Neural cell (in vitro differentiated cells): ENCODE data around the gene SUGCT. TPM values are rescaled to one million over a fixed set of nuclear protein-coding genes. Genes with fewer than 3 reads are reported as not detected.

Source experiments
- H2AFZ ChIP-seq: fragments of 200-600, 300-800 bp; sonication (generic), shearing (Covaris generic); 2 replicates; pipeline ENCODE4 v1.6.0; 2014; ENCODE audit warnings: low read depth, mild to moderate bottlenecking, antibody characterized with exemption, low read length, moderate library complexity
- H3F3A ChIP-seq: fragments of 200-600 bp; shearing (Covaris generic); 2 replicates; pipeline ENCODE4 v1.6.1; 2016; ENCODE audit warnings: mild to moderate bottlenecking, moderate library complexity, mixed read lengths, antibody characterized with exemption, low read length; ENCODE audit not compliant: insufficient read depth, poor library complexity, severe bottlenecking
- H3K27ac ChIP-seq: fragments of 200-600, 300-800 bp; sonication (generic), shearing (Covaris generic); 2 replicates; pipeline ENCODE4 v1.5.1; 2014; ENCODE audit warnings: mild to moderate bottlenecking, low read length, moderate library complexity
- H3K27me3 ChIP-seq: fragments of 300-800, 200-600 bp; sonication (generic), shearing (Covaris generic); 2 replicates; pipeline ENCODE4 v1.6.0; 2014; ENCODE audit warnings: mild to moderate bottlenecking, low read depth, low read length, moderate library complexity; ENCODE audit not compliant: insufficient read depth
- H3K36me3 ChIP-seq: fragments of 300-800, 200-600 bp; sonication (generic), shearing (Covaris generic); 2 replicates; pipeline ENCODE4 v1.5.1; 2014; ENCODE audit warnings: mild to moderate bottlenecking, antibody characterized with exemption, low read length, moderate library complexity; ENCODE audit not compliant: insufficient read depth
- H3K4me2 ChIP-seq: fragments of 300-800, 200-600 bp; sonication (generic), shearing (Covaris generic); 2 replicates; pipeline ENCODE4 v1.6.0; 2014; ENCODE audit warnings: mild to moderate bottlenecking, low read length
- H3K4me3 ChIP-seq: fragments of 300-800, 200-600 bp; sonication (generic), shearing (Covaris generic); 2 replicates; pipeline ENCODE4 v1.5.1; 2014; ENCODE audit warnings: mild to moderate bottlenecking, low read length, moderate library complexity
- H3K79me2 ChIP-seq: fragments of 200-600 bp; shearing (Covaris generic); replicated peaks from 2 replicates; pipeline ENCODE4 v1.6.0; 2014; ENCODE audit warnings: mild to moderate bottlenecking, low read length, moderate library complexity; ENCODE audit not compliant: insufficient read depth
- H3K9ac ChIP-seq: fragments of 300-800, 200-600 bp; sonication (generic), shearing (Covaris generic); 2 replicates; pipeline ENCODE4 v1.6.1; 2016; ENCODE audit warnings: mild to moderate bottlenecking, low read length, mixed read lengths
- H3K9me2 ChIP-seq: fragments of 200-600 bp; shearing (Covaris generic); 2 replicates; pipeline ENCODE4 v1.6.1; 2016; ENCODE audit warnings: mild to moderate bottlenecking, low read length, mixed read lengths; ENCODE audit not compliant: insufficient read depth
- H3K9me3 ChIP-seq: fragments of 200-600, 300-800 bp; sonication (generic), shearing (Covaris generic); 2 replicates; pipeline ENCODE4 v1.6.1; 2016; ENCODE audit warnings: mild to moderate bottlenecking, mixed run types, low read length, moderate library complexity, mixed read lengths
- H4K20me1 ChIP-seq: fragments of 200-600 bp; shearing (Covaris generic); 2 replicates; pipeline ENCODE4 v1.6.1; 2016; ENCODE audit warnings: mild to moderate bottlenecking, mixed run types; ENCODE audit not compliant: insufficient read depth
- EP300 ChIP-seq: fragments of 450-650 bp; conservative IDR thresholded peaks from 2 replicates; pipeline ENCODE4 v1.6.1; 2014; ENCODE audit warnings: antibody characterized with exemption, mild to moderate bottlenecking, moderate library complexity; ENCODE audit not compliant: poor library complexity, severe bottlenecking
- EZH2 ChIP-seq: fragments of 200-600, 300-800 bp; shearing (Covaris generic), sonication (generic); IDR thresholded peaks from 2 replicates; pipeline ENCODE4 v1.6.1; 2014; ENCODE audit warnings: antibody characterized with exemption, low read length, borderline replicate concordance, mild to moderate bottlenecking; ENCODE audit not compliant: insufficient read depth, poor library complexity, severe bottlenecking
- MXI1 ChIP-seq: fragments of 450-650 bp; conservative IDR thresholded peaks from 2 replicates; pipeline ENCODE4 v1.6.1; 2014; ENCODE audit warnings: antibody characterized with exemption, mild to moderate bottlenecking; ENCODE audit not compliant: poor library complexity, severe bottlenecking
- POLR2AphosphoS5 ChIP-seq: IDR thresholded peaks from 2 replicates; pipeline ENCODE4 v1.6.1; 2012
- RAD21 ChIP-seq: fragments of 450-650 bp; conservative IDR thresholded peaks from 2 replicates; pipeline ENCODE4 v1.6.1; 2014; ENCODE audit warnings: antibody characterized with exemption, mild to moderate bottlenecking, moderate library complexity
- SMC3 ChIP-seq: fragments of 450-650 bp; conservative IDR thresholded peaks from 2 replicates; pipeline ENCODE4 v1.6.1; 2014; ENCODE audit warnings: antibody characterized with exemption, mild to moderate bottlenecking, moderate library complexity; ENCODE audit not compliant: poor library complexity
- TAF1 ChIP-seq: IDR thresholded peaks from 2 replicates; pipeline ENCODE4 v1.6.1; 2012; ENCODE audit warnings: low read depth
- polyA plus RNA-seq: library from polyadenylated mRNA; depleted of rRNA; stranded (reverse); fragments of >200 nt; gene quantifications from 2 replicates; pipeline ENCODE4 v1.2.3, GENCODE V29; 2014
- TF ChIP-seq, protein P1 (sequence below): fragments of 450-650 bp; IDR thresholded peaks from 2 replicates; pipeline ENCODE4 v1.5.1; 2014; ENCODE audit warnings: antibody characterized with exemption, mild to moderate bottlenecking, moderate library complexity; ENCODE audit not compliant: poor library complexity, severe bottlenecking
- TF ChIP-seq, protein P2 (sequence below): IDR thresholded peaks from 2 replicates; pipeline ENCODE4 v1.6.1; 2012; ENCODE audit warnings: borderline replicate concordance

The SUGCT gene
- polyA plus RNA-seq, 1 donor from 2014 or later, result not detected

DNA sequence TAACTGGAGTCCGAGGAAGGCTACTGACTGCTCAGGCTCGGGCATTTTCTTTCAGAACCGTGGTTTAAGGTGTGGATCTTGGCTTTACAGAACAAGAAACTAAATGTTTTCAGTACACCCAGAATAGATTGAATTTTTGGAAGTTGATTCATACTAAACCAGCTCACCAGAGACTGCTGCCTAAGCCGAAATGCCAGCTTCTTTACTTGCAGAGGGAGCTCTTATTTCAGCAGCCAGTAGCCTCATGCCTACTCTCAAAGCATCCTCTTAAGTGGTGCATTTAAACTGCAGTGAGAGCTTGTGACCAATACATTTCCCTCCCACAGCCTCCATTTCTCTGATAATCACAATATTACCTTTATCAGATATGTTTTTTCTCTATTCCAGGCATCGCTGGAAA, 615.1 kb downstream of the SUGCT start:
- H3K9me3 ChIP-seq, result no peaks in the 10 kb centered on the region
- no peak overlapping the region for H3K9ac ChIP-seq
- no peaks in the 10 kb centered on the region for H4K20me1 ChIP-seq
- H2AFZ ChIP-seq, result no peak overlapping the region
- no peaks in the 10 kb centered on the region for H3K79me2 ChIP-seq
- no peak overlapping the region for H3K27ac ChIP-seq
- TF ChIP-seq POLR2AphosphoS5 (no peak), TAF1 (no peak), MXI1 (no peak), SMC3 (no peak), RAD21 (no peak), EZH2 (no peak), EP300 (no peak)
- TF ChIP-seq, protein P1, sequence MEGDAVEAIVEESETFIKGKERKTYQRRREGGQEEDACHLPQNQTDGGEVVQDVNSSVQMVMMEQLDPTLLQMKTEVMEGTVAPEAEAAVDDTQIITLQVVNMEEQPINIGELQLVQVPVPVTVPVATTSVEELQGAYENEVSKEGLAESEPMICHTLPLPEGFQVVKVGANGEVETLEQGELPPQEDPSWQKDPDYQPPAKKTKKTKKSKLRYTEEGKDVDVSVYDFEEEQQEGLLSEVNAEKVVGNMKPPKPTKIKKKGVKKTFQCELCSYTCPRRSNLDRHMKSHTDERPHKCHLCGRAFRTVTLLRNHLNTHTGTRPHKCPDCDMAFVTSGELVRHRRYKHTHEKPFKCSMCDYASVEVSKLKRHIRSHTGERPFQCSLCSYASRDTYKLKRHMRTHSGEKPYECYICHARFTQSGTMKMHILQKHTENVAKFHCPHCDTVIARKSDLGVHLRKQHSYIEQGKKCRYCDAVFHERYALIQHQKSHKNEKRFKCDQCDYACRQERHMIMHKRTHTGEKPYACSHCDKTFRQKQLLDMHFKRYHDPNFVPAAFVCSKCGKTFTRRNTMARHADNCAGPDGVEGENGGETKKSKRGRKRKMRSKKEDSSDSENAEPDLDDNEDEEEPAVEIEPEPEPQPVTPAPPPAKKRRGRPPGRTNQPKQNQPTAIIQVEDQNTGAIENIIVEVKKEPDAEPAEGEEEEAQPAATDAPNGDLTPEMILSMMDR, result no peak
- TF ChIP-seq, protein P2, sequence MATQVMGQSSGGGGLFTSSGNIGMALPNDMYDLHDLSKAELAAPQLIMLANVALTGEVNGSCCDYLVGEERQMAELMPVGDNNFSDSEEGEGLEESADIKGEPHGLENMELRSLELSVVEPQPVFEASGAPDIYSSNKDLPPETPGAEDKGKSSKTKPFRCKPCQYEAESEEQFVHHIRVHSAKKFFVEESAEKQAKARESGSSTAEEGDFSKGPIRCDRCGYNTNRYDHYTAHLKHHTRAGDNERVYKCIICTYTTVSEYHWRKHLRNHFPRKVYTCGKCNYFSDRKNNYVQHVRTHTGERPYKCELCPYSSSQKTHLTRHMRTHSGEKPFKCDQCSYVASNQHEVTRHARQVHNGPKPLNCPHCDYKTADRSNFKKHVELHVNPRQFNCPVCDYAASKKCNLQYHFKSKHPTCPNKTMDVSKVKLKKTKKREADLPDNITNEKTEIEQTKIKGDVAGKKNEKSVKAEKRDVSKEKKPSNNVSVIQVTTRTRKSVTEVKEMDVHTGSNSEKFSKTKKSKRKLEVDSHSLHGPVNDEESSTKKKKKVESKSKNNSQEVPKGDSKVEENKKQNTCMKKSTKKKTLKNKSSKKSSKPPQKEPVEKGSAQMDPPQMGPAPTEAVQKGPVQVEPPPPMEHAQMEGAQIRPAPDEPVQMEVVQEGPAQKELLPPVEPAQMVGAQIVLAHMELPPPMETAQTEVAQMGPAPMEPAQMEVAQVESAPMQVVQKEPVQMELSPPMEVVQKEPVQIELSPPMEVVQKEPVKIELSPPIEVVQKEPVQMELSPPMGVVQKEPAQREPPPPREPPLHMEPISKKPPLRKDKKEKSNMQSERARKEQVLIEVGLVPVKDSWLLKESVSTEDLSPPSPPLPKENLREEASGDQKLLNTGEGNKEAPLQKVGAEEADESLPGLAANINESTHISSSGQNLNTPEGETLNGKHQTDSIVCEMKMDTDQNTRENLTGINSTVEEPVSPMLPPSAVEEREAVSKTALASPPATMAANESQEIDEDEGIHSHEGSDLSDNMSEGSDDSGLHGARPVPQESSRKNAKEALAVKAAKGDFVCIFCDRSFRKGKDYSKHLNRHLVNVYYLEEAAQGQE, result no peak
- no peaks in the 10 kb centered on the region for H3K27me3 ChIP-seq
- H3K4me2 ChIP-seq, result no peak overlapping the region
- H3F3A ChIP-seq, result no peaks in the 10 kb centered on the region
- H3K36me3 ChIP-seq, result no peaks in the 10 kb centered on the region
- H3K9me2 ChIP-seq, result no peaks in the 10 kb centered on the region
- no peak overlapping the region for H3K4me3 ChIP-seq

DNA sequence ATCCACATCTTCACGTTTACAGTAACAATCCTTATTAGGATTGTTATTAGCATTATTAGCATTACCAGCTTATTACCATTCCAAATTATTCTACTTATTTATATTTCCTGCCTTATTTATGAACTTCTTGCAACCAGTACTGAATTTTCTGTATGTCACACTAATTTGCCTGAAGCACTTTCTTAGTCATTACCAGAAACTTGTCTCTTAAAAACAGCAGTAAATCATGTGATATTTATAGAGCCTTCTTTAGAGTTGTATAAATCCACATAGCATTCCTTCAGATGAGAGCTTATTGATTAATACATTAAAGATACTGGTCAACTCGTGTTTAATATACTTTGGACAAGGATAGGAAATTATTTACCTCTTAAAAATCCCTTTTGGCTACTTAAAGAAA, 618.6 kb downstream of the SUGCT start:
- no peak overlapping the region for H3K9ac ChIP-seq
- no peak overlapping the region for H3K4me3 ChIP-seq
- TF ChIP-seq RAD21 (no peak), TAF1 (no peak), EZH2 (no peak)
- H3K79me2 ChIP-seq, result no peaks in the 10 kb centered on the region
- H3K36me3 ChIP-seq, result no peaks in the 10 kb centered on the region
- no peaks in the 10 kb centered on the region for H4K20me1 ChIP-seq
- H2AFZ ChIP-seq, result no peak overlapping the region
- H3K4me2 ChIP-seq, result no peak overlapping the region
- no peaks in the 10 kb centered on the region for H3F3A ChIP-seq
- no peaks in the 10 kb centered on the region for H3K9me3 ChIP-seq
- H3K9me2 ChIP-seq, result no peaks in the 10 kb centered on the region
- H3K27ac ChIP-seq, result no peak overlapping the region
- H3K27me3 ChIP-seq, result no peaks in the 10 kb centered on the region

DNA sequence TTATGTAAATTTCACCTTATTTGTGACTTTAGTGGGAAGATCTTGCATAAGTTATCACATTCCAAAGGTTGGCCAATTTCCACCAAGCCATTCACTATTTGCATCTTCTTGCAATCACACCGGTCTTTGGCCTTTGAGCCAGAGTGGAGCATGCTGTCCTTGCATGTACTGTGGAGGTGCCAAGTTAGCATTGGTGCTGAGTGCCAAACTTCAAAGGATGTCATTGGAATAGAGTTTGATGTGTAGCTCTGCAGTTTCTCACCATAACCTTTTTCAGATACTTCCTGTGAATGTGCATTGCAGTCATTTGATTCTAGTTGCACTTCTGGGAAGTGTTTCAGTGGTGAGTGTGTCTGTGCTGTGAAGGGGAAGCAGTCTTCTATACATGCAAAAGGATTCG, 620.6 kb downstream of the SUGCT start:
- Histone ChIP-seq H3K9ac (no peak overlapping the region), H3K36me3 (no peaks in the 10 kb centered on the region), H4K20me1 (no peaks in the 10 kb centered on the region), H3K27ac (no peak overlapping the region), H2AFZ (no peak overlapping the region), H3K79me2 (no peaks in the 10 kb centered on the region), H3K4me2 (no peak overlapping the region), H3K9me2 (no peaks in the 10 kb centered on the region), H3F3A (no peaks in the 10 kb centered on the region), H3K4me3 (no peak overlapping the region), H3K27me3 (no peaks in the 10 kb centered on the region), H3K9me3 (no peaks in the 10 kb centered on the region)
- TF ChIP-seq SMC3 (no peak), TAF1 (no peak), MXI1 (no peak), EZH2 (no peak)
- TF ChIP-seq, protein P1, result no peak
